ENCODE data around the gene MEP1A.

MEP1A gene

GRCh38 chr6:46882645-46883044, 89.5 kb downstream of the MEP1A start:
- no peak overlapping the region for H3K27ac ChIP-seq

DNA sequence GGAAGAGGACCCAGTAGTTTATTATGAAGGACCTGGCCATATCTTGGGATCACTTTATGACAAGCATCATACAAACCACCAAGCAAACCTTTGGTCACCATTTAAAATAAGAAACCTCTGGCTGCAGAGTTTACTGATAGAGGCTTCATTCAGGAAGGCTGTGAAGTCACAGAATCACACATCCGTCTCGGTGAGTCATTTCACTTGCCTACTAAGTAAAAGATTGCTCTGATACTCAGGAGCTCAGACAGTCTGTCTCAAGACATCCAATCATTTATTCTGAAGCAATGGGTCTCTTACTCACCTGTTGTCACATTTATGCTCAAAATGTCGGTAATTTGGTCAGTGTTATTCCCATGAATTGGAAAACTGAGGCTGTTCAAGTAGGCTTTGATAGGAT, 94.8 kb downstream of the MEP1A start:
- Histone ChIP-seq H3K27ac (no peak overlapping the region), H3K4me3 (no peak overlapping the region)

More at GRCh38 chr6:46882645-46883044, 89.5 kb downstream of the MEP1A start:
- no peak overlapping the region for H3K4me3 ChIP-seq

- no peak overlapping the region for H3K27ac ChIP-seq
- H3K4me3 ChIP-seq: no peak overlapping the region
Measured at GRCh38 chr6:46888578-46888977, 95.4 kb downstream of the MEP1A start.
